GM21619 (cell line): ENCODE results near the gene SENP7.
"Not testable (repeated sequence)": the region's sequence is repeated elsewhere in the genome, so short reads cannot be mapped to it uniquely, and the experiment has no call there.

Source experiments
- ATAC-seq: cut with Tn5 transposase; IDR thresholded peaks from one replicate; pipeline ENCODE4 v1.9.1; 2021; ENCODE audit not compliant: unreplicated experiment

Gene SENP7

DNA sequence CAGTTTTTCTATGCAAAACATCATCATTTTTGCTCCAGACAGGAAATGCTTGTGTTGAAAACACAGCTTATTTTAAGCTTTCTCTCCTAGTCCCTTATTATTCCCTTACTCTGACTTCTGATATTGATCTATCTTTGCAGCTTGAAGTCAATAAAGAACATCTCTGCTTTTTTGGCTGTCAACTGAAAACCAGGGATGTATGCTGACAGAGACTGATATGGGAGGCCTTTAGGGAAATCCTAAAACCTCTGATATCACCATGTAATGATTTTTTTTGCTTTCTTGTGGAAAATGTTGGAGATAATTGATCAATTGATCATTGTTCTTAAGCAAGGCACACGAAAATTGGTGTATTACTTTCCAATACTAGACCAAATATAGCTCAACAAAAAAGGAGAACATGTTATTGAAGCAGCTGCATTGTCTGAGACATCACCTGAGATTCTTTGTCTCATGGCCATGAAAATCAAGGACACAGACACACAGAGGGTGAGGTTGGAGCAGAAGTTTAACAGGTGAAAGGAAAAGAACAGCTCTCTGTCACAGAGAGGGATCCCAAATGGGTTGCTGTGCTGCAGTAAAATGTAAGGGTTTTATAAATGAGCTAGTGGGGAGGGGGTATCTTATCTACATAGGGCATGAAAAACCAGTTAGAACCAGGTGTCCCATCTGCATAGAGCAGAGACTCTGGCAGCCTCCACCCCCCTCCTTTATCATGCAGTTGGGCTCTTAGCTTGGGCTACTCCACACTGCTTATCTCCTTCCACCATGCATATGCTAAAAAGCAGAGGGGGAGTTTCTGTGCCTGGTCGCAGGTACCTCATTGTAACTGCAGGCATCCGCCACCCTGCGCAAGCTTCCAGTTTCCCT, 17.0 kb upstream of the SENP7 start:
- ATAC-seq = no peak

DNA sequence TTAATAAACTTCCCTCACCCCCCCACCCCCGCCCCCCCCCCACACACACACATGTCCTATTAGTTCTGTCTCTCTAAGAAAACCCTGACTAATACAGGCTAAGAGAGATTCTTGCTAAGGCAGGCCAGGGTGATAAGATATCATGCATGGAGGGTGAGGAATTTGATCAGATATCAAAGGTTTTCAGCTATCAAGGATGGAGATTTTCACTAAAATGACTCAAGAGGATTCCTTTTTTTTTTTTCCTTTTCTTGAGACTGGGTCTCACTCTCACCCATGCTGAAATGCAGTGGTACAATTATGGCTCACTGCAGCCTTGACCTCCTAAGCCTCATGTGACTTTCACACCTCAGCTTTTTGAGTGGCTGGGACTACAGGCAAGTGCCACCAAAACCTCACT, 14.9 kb upstream of the SENP7 start:
- ATAC-seq = no peak

DNA sequence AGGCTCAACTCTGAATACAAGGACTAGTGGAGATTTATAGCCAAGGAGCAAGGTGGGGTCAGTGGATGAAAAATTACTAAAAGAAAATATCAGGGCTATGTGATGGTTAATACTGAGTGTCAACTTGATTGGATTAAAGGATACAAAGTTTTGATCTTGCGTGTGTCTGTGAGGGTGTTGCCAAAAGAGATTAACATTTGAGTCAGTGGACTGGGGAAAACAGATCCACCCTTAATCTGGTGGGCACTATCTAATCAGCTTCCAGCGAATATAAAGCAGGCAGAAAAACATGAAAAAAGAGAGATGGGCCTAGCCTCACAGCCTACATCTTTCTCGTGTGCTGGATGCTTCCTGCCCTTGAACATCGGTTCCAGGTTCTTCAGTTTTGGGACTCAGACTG, 14.4 kb upstream of the SENP7 start:
- no peak for ATAC-seq

DNA sequence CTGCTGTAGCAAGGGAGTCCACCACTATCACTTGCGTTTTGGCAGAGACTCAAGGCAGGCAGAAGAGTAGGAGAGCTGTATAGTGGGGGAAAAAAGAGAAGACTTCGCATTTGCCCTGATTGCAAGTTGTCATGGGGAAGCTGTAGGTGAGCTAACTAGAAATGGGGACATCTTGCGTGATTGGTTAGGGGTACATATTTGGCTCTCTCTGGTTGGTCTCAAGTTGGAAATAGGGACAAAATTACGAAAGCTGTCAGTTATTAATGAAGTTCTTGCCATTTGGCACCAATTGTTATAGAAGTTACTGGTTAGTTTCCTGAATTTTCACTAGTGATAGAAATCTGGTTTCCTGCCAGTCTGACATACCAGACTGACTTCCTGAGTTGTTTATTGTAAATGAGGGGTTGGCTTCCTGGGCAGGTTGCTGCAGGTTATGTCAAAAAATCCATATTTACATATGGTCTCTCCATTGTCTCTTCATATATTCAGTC, 8.2 kb upstream of the SENP7 start:
- ATAC-seq = no peak

DNA sequence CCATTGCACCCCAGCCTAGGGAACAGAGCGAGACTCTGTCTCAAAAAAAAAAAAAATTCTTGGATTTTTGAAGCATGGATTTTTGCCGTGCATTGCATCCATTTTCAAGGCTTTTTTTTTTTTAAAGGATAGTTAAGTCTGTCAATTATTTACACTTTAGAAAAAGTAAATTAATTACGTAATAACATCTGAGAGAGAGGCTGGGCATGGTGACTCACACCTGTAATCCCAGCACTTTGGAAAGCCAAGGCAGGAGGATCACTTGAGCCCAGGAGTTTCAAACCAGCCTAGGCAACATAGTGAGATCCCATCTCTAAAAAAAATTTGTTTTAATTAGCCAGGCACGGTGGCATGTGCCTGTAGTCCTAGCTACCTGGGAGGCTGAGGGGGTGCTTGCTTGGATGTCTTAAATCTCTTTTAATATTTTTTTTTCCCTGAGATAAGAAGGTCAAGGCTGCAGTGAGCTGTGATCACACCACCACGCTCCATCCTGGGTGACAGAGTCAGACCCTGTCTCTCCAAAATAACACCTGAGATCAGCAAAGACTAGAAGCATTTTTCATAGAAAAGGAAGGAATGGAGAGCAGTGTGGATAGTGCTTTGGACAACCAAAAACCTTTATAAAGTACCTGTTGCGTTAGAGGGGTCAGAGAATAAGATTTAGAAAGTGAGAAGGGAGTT, 6.8 kb upstream of the SENP7 start:
- no peak for ATAC-seq

DNA sequence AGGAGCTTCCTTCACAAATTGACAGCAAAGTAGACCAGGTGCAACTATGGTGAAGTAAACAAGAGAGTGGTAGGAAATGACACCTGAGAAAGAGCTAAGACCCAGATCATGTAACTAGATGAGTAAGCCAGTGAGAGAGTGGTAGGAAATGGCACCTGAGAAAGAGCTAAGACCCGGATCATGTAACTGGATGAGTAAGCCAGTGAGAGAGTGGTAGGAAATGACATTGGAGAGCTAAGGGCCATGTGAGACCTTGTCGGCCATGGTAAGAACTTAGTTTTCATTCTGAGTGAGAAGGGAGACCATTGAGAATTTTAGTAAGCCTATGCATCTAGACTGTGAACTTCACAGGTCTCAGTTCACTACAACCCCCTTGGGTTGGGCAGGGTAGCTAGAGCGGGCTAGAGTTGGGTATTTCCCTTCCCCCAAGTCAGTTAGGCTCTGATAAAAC, 5.4 kb upstream of the SENP7 start:
- ATAC-seq = peak; percentile 98

DNA sequence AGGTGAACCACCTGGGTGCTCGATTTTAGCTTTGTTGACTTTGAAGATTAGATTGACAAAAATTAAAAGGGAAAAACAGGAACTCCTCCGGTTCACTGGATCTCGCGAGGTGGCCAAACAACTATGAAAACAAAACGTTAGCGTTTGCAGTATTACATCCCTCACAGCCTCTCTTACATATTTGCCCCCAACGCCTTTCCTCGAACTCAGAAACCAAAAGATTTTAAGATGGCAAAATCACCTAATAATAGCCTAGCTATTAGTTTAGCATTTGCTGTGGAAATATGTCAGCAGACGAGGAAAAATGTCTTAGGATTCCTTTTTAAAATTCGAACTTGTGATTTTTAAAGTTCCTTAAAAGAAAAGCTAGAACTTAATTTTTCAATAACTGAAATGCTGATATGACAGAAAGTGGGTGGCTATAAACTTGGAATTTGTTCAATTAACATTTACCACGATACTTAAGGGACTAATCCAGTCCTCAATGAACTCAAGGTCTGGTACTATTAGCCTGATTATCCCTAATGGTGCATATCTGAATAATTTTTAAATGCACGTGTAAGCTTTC, 491 bp upstream of the SENP7 start:
- ATAC-seq = peak; percentile 25

DNA sequence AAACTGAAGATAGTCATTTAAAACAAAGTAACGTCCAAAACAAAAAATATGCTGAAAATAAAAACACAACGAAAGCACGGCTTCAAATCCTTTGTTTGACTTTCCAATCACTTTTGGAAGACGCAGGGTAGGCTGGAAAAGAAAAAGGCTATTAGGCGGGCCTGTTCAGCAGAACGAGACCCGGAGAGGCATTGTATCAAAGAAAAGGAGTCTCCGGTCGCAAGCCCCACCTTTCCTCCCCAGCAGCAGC, 691 bp downstream of the SENP7 start:
- peak; percentile 30 for ATAC-seq

DNA sequence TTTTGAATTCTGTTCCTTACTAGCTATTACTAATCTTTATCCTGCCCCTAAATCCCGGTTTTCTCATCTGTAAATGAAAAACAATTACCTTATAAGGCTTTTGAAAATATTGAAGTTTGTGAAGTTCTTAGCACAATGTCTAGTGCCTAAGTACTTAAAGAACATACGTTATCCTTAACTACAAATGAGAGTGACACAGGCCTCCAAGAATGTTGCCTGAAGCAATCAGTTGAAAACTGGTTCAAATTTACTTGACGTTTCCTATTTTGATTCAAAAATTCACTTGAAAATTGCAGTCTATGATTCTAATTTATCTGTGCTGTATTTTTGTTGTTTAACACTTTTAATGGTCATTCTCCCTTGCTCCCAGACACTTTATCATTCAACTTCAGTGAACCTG, 3.2 kb downstream of the SENP7 start:
- no peak for ATAC-seq

DNA sequence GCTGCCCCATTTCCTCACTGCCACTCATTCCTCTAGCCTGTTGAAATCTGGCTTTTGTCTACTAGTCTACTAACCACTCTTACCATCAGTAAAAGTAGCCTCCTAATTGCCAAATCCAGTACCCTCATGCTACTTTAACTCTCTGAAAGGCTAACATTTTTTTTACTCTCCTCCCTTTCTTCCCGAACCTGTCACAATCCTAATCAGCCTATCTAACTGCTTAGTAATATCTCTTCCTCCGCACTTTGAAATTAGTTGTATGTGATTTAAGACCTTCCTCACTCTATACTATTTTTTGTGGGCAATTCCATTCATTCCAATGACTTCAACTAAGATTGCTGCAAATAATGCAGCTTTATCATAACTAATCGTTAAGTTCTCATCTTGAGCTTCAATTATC, 3.7 kb downstream of the SENP7 start:
- no peak for ATAC-seq

DNA sequence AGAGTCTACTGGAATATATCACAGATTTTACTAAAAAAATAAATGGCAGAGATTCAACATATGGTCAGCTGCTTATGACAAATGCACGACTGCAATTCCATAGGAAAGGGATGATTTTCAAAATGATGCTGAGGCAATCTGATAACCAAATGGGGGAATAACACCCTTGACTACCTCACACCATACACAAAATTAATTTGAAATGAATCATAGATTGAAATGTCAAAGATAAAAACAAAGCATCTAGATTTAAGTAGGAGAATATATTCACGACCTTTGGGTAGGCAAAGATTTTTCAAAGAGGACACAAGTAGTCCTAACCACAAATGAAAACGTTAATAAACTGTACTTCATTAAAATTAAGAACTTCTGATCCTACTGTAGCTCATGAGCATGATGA, 11.2 kb downstream of the SENP7 start:
- no peak for ATAC-seq

DNA sequence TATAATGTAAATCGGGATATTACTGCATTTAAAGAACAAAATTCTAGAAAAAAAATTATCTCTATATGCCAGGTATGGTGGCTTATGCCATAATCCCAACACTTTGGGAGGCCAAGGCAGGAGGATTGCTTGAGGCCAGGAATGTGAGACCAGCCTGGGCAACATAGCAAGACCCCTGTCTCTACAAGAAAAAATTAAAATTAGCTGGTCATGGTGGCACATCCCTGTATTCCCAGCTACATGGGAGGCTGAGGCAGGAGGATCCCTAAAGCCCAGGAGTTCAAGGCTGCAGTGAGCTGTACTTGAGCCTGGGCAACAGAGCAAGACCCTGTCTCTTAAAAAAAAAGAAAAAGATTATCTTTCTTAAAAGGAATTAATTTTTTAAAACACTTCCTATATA, 12.8 kb downstream of the SENP7 start:
- no peak for ATAC-seq

DNA sequence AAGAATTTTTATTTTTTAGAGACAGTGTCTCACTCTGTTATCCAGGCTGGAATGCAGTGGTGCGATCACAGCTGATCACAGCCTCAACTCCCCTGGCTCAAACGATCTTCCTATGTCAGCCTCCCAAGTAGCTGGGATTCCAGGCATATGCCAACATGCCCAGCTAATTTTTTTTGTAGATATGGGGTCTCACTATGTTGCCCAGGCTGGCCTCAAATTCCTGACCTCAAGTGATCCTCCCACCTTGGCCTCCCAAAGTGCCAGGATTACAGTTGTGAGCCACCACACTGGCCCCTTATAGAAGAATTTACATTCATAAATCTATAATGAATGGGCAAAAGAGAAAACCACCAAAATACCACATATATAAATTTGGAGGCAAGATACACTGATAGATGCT, 15.2 kb downstream of the SENP7 start:
- no peak for ATAC-seq

DNA sequence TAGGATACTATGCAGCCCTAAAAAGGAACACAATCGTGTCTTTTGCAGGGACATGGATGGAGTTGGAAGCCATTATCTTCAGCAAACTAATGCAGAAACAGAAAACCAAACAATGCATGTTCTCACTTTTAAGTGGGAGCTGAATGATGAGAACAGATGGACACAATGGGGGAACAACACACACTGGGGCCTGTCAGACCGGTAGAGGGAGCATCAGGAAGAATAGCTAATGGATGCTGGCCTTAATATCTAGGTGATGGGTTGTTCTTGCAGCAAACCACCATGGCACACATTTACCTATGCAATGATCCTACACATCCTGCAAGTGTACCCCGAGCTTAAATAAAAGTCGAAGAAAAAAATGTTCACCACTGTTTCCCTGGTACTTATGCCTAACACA, 17.5 kb downstream of the SENP7 start:
- no peak for ATAC-seq

DNA sequence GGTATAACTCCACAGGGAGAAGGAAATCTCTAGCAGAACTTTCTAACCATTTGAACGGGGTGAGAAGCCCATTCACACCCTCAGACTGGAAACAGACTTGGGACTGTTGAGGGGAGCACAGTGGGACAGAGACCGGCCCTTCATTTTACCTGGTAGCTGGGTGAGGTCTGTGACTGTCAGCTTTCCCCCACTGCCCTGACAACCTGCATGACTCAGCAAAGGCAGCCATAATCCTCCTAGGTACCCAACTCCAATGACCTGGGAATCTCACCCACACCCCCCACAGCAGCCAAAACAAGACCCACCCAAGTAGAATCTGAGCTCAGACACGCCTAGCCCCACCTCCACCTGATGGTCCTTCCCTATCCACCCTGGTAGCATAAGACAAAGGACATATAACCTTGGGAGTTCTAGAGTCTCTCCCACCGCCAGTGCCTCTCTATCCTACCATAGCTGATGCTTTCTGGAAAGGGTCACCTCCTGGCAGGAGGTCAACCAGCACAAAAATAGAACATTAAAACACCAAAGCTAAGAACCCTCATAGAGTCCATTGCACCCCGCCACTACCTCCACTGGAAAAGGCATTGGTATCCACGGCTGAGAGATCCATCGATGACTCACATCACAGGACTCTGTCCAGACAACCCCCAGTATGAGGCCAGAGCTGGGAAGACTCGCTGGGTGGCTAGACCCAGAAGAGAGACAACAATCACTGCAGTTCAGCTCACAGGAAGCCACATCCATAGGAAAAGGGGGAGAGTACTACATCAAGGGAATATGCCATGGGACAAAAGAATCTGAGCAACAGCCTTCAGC, 28.0 kb downstream of the SENP7 start:
- ATAC-seq = no peak

DNA sequence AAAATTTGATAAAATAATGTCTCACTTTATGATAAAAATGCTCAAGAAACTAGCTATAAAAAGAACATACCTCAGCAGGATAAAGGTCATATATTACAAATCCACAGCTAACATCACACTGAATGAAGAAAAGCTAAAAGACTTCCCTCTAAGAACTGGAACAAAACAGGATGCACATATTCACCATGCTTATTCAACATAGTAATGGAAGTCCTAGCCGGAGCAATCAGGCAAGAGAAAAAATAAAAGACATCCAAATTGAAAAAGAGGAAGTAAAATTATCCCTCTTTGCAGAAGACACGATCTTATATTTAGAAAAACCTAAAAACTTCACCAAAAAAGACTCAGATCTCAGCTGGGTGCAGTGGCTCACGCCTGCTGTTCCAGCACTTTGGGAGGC, 34.0 kb downstream of the SENP7 start:
- ATAC-seq = no peak

DNA sequence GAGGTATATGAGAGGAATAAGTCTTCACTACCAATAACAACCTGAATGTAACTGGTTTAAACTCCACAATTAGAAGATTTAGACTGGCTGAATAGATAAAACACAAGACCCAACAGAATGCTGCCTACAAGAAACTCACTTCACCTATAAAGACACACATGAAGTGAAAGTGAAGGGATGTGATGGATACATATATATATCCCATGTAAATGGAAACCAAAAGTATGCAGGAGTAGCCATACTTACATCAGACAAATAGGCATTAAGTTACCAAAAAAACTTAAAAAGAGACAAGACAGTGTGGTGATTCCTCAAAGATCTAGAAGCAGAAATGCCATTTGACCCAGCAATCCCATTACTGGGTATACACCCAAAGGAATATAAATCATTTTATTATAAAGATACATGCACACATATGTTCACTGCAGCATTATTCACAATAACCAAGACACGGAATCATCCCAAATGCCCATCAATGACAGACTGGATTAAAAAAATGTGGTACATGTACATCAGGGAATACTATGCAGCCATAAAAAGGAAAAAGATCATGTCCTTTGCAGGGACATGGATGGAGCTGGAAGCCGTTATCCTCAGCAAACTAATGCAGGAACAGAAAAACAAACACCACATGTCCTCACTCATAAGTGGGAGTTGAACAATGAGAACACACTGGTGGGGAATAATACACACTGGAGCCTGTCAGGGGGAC, 38.0 kb downstream of the SENP7 start:
- not testable (repeated sequence) for ATAC-seq

DNA sequence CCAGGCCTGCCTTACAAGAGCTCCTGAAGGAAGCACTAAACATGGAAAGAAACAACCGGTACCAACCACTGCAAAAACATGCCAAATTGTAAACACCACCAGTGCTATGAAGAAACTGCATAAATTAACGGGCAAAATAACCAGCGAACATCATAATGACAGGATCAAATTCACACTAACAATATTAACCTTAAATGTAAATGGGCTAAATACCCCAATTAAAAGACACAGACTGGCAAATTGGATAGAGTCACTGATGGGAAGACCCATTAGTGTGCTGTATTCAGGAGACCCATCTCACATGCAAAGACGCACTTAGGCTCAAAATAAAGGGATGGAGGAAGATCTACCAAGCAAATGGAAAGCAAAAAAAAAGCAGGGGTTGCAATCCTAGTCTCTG, 44.3 kb downstream of the SENP7 start:
- not testable (repeated sequence) for ATAC-seq

DNA sequence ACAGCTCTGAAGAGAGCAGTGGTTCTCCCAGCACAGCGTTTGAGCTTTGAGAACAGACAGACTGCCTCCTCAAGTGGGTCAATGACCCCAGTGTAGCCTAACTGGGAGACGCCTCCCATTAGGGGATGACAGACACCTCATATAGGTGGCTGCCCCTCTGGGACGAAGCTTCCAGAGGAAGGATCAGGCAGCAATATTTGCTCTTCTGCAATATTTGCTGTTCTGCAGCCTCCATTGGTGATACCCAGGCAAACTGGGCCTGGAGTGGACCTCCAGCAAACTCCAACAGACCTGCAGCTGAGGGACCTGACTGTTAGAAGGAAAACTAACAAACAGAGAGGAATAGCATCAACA, 45.7 kb downstream of the SENP7 start:
- not testable (repeated sequence) for ATAC-seq

DNA sequence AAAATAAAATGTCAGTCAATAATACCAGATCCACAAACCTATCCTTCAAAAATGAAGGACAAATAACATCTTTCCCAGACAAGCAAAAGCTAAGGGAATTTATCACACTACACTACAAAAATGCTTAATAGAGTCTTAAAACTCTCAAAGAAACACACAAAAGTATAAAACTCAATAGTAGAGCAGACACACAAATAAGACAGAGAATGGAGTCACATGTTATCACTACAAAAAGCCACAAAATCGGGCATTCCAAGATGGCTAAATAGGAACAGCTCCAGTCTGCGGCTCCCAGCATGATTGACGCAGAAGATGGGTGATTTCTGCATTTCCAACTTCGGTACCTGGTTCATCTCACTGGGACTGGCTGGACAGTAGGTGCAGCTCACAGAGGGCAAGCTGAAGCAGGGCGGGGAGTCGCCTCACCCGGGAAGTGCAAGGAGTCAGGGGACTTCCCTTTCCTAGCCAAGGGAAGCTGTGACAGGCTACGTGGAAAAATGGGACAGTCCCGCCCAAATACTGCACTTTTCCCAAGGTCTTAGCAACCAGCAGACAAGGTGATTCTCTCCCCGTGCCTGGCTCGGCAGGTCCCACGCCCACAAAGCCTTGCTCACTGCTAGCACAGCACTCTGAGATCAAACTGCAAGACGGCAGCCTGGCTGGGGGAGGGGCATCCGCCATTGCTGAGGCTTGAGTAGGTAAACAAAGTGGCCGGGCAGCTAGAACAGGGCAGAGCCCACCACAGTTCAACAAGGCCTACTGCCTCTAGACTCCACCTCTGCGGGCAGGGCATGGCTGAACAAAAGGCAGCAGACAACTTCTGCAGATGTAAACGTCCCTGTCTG, 46.3 kb downstream of the SENP7 start:
- ATAC-seq = no peak
